Fibroblast of lung (primary cell): Measurements from ENCODE around the gene CRYBA4. TPM values are rescaled to one million over a fixed set of nuclear protein-coding genes. Genes with fewer than 3 reads are reported as not detected.

Source experiments
- DNase-seq, 2 donors: peaks; one replicate each; pipeline versions ENCODE4 v3.0.0 to v3.0.0-alpha.2; 2010; ENCODE audit warnings: low read depth in 2 of 2
- H2AFZ ChIP-seq: 2 replicates; pipeline ENCODE4 v1.5.1; 2012; ENCODE audit warnings: low read length, control low read depth, inconsistent platforms
- H3K27ac ChIP-seq: 2 replicates; pipeline ENCODE4 v1.5.1; 2011; ENCODE audit warnings: low read length, control low read depth; ENCODE audit not compliant: insufficient read depth
- H3K27me3 ChIP-seq: 2 replicates; pipeline ENCODE4 v1.5.1; 2011; ENCODE audit warnings: mild to moderate bottlenecking, low read length; ENCODE audit not compliant: control insufficient read depth, insufficient read depth
- H3K36me3 ChIP-seq: 2 replicates; pipeline ENCODE4 v1.5.1; 2011; ENCODE audit warnings: low read length; ENCODE audit not compliant: control insufficient read depth, insufficient read depth
- H3K4me1 ChIP-seq: 2 replicates; pipeline ENCODE4 v1.5.1; 2011; ENCODE audit warnings: low read length; ENCODE audit not compliant: control insufficient read depth, insufficient read depth; ENCODE audit errors: extremely low read depth
- H3K4me2 ChIP-seq: 2 replicates; pipeline ENCODE4 v1.5.1; 2011; ENCODE audit warnings: low read length, control low read depth; ENCODE audit not compliant: insufficient read depth; ENCODE audit errors: extremely low read depth
- H3K4me3 ChIP-seq, 4 experiments: fragments of 200-600 bp in 1 of 4; sonication (generic) in 1 of 4; replicated peaks in 1 of 4; 2 replicates each; pipeline ENCODE4 v1.5.1; 2011 to 2016; ENCODE audit warnings: low read length in 4 of 4, low read depth in 3 of 4, mild to moderate bottlenecking in 3 of 4, control low read depth in 2 of 4, inconsistent platforms in 1 of 4, mixed read lengths in 1 of 4; ENCODE audit not compliant: insufficient read depth in 1 of 4; ENCODE audit errors: control extremely low read depth in 1 of 4
- H3K79me2 ChIP-seq: 2 replicates; pipeline ENCODE4 v1.5.1; 2012; ENCODE audit warnings: mild to moderate bottlenecking, low read length, inconsistent platforms; ENCODE audit not compliant: control insufficient read depth, insufficient read depth
- H3K9ac ChIP-seq: 2 replicates; pipeline ENCODE4 v1.5.1; 2011; ENCODE audit warnings: mild to moderate bottlenecking, low read length, control low read depth; ENCODE audit not compliant: insufficient read depth
- H3K9me3 ChIP-seq: 2 replicates; pipeline ENCODE4 v1.5.1; 2012; ENCODE audit warnings: low read depth, low read length; ENCODE audit not compliant: control insufficient read depth, insufficient read depth
- H4K20me1 ChIP-seq: 2 replicates; pipeline ENCODE4 v1.5.1; 2011; ENCODE audit warnings: low read length; ENCODE audit not compliant: control insufficient read depth, insufficient read depth; ENCODE audit errors: extremely low read depth
- EZH2 ChIP-seq: IDR thresholded peaks from 2 replicates; pipeline ENCODE4 v1.5.1; 2012; ENCODE audit warnings: low read length, control low read depth, mild to moderate bottlenecking; ENCODE audit errors: missing control alignments
- polyA plus RNA-seq, 2 donors: library from polyadenylated mRNA; depleted of rRNA in 1 of 2; stranded (reverse) in 1 of 2; unstranded in 1 of 2; fragments of >200 nt; gene quantifications; 2 replicates each; pipeline ENCODE4 v1.2.1, GENCODE V29; 2011 to 2012; ENCODE audit warnings: missing spikeins in 1 of 2
- total RNA-seq: library from RNA; depleted of rRNA; stranded (reverse); fragments of >200 nt; gene quantifications from 2 replicates; pipeline ENCODE4 v1.2.1, GENCODE V29; 2014
- TF ChIP-seq, protein P1 (sequence below), 2 donors: IDR thresholded peaks in 1 of 2; conservative IDR thresholded peaks in 1 of 2; 1 replicate in 1 of 2; 2 replicates in 1 of 2; pipeline ENCODE4 v1.5.1; 2011 to 2012; ENCODE audit warnings: low read length in 2 of 2, control low read depth in 1 of 2, inconsistent platforms in 1 of 2, low read depth in 1 of 2, mild to moderate bottlenecking in 1 of 2

Gene CRYBA4
- total and polyA plus RNA-seq, 2 donors (not counting 1 experiment from before 2014, with no cell fraction given) = not detected

DNA sequence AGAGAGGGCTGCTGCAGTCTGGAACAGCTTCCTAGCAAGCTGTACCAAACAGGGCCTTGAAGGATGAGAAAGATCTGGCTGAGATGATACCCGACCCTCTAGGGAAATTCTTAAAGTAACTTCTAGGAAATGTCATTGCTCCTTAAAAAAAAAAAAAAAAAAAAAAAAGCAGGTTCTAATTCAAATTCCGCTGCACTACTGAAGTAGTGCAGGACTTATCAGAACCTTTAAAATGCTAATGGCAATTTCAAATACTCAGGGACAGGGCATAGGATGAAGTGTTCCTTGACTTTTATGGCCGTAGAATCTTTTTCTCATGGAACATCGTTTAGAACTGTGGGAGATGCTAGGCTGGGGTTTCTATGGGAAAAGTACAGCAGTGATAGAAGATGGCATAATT is 48.7 kb downstream of the CRYBA4 start:
- H3K36me3 ChIP-seq = no peaks in the 10 kb centered on the region
- no peak overlapping the region for H3K4me2 ChIP-seq
- DNase-seq = no peak
- H3K4me1 ChIP-seq = peaks cover 2% of the 10 kb centered on the region
- H3K27ac ChIP-seq = no peak overlapping the region
- H3K4me3 ChIP-seq = no peak overlapping the region
- no peak overlapping the region for H2AFZ ChIP-seq
- TF ChIP-seq, protein P1, sequence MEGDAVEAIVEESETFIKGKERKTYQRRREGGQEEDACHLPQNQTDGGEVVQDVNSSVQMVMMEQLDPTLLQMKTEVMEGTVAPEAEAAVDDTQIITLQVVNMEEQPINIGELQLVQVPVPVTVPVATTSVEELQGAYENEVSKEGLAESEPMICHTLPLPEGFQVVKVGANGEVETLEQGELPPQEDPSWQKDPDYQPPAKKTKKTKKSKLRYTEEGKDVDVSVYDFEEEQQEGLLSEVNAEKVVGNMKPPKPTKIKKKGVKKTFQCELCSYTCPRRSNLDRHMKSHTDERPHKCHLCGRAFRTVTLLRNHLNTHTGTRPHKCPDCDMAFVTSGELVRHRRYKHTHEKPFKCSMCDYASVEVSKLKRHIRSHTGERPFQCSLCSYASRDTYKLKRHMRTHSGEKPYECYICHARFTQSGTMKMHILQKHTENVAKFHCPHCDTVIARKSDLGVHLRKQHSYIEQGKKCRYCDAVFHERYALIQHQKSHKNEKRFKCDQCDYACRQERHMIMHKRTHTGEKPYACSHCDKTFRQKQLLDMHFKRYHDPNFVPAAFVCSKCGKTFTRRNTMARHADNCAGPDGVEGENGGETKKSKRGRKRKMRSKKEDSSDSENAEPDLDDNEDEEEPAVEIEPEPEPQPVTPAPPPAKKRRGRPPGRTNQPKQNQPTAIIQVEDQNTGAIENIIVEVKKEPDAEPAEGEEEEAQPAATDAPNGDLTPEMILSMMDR (conservative IDR thresholded peaks at IDR 0.05 in 1 of 2, IDR thresholded peaks at IDR 0.05 in 1 of 2; ENCODE audit: low read depth in 1 of 2, low read length in 2 of 2) = no peak
- H3K79me2 ChIP-seq = peaks cover 14% of the 10 kb centered on the region
- H3K9me3 ChIP-seq = no peaks in the 10 kb centered on the region
- no peaks in the 10 kb centered on the region for H4K20me1 ChIP-seq
- no peaks in the 10 kb centered on the region for H3K27me3 ChIP-seq
- no peak overlapping the region for H3K9ac ChIP-seq

DNA sequence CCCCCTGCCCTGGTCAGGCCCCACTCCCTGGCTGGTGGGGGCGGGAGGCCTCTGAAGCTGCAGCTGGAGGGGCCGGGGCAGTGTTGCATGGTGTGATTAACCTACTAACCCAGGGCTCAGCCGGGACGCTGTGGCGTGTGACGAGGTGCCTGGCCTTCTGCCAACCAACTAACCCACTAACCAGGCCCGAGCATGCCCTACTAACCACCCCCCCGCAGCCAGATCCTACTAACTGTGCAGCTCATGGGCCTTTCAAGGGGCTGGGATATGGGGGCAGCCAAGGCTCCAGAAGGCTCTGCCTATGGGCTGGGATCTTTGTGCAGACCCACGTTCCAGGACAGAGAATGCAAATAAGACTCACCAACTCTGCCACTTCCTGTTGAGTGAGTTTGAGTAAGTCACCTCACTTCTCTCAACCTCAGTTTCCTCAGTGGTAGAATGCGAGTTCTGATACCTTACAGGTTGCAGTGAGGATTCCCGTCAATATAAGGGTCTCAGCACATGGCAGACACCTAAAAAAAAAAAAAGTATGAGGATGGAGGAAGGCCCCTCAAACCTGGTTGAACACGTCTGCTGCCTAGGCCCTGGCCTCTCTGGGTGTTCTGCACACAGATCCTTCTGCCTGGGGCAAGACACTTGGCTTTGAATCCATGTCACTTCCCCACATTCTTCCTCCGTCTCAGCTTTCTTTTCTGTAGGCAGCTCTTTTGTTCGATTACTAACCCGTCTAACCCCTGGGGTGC is 49.7 kb downstream of the CRYBA4 start:
- Histone ChIP-seq H2AFZ (no peak overlapping the region), H3K79me2 (peaks cover 14% of the 10 kb centered on the region), H3K4me3 (no peak overlapping the region), H3K4me1 (peaks cover 2% of the 10 kb centered on the region), H3K36me3 (no peaks in the 10 kb centered on the region), H3K27ac (no peak overlapping the region), H4K20me1 (no peaks in the 10 kb centered on the region), H3K4me2 (no peak overlapping the region), H3K9ac (no peak overlapping the region), H3K9me3 (no peaks in the 10 kb centered on the region), H3K27me3 (no peaks in the 10 kb centered on the region)
- TF ChIP-seq, protein P1 (conservative IDR thresholded peaks at IDR 0.05 in 1 of 2, IDR thresholded peaks at IDR 0.05 in 1 of 2; ENCODE audit: low read depth in 1 of 2, low read length in 2 of 2) = no peak
- TF ChIP-seq EZH2 = no peak
- no peak for DNase-seq

DNA sequence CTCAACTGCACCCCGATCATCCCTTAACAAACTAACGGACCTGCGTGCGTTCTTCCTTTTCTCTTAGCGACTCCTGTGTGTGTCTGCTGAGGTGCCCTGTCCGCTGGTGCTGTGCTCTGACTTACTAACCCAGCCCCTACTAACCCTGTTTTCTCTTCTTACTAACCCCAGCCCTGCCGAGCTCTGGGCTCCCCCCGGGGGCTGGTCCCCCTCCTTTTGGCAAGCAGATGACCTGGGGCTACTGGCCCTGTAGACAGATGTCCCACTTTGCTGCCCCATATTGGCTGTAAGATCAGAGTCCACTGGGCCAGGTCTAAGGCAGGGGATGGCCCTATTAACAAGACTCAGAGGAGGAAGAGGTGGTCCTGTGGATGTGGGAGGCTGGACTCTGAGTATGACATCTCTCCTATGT is 50.3 kb downstream of the CRYBA4 start:
- Histone ChIP-seq H3K79me2 (peaks cover 14% of the 10 kb centered on the region), H3K27ac (peak overlapping the region; percentile 96), H4K20me1 (no peaks in the 10 kb centered on the region), H3K36me3 (no peaks in the 10 kb centered on the region), H3K4me2 (peak overlapping the region; percentile 80), H3K9ac (peak overlapping the region; percentile 80), H2AFZ (peak overlapping the region; percentile 88), H3K27me3 (no peaks in the 10 kb centered on the region), H3K4me1 (peaks cover 2% of the 10 kb centered on the region), H3K4me3 (peak overlapping the region; percentile 20 to 95 (median 52)), H3K9me3 (no peaks in the 10 kb centered on the region)
- TF ChIP-seq EZH2 = no peak
- TF ChIP-seq, protein P1 (conservative IDR thresholded peaks at IDR 0.05 in 1 of 2, IDR thresholded peaks at IDR 0.05 in 1 of 2; ENCODE audit: low read depth in 1 of 2, low read length in 2 of 2) = no peak
- DNase-seq = no peak
